Measurements from ENCODE around the gene MGAT4B.

Gene MGAT4B

DNA sequence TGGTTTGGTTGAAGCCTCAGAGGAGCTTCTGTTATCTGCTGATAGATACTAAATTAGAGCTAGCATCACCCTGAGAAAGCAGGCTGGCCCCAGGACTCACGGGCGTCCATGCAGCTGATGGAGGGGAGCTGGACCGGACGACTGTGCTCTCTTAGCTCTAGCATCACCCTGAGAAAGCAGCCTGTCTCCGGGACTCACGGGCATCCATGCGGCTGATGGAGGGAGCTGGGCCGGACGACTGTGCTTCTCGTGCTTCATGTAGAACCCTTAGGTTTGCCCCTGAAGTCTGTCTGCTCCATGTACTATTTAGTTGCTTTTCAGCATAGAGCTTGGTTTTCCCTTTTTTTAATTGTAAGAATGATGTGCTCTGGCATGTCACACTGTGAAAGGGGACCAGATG is 29.2 kb downstream of the MGAT4B start:
- Histone ChIP-seq H3K9me2 (replicated peaks; ENCODE audit: insufficient read depth, low read length) (no peaks in the 10 kb centered on the region), H2AFZ (ENCODE audit: low read depth, low read length, severe bottlenecking) (no peak overlapping the region), H3K9me3 (ENCODE audit: insufficient read depth, low read length) (no peaks in the 10 kb centered on the region), H3K36me3 (ENCODE audit: low read length) (no peaks in the 10 kb centered on the region; the same call in 1 of the 2 replicates), H3K79me2 (ENCODE audit: insufficient read depth, low read length) (no peaks in the 10 kb centered on the region), H3K27me3 (ENCODE audit: low read length) (no peaks in the 10 kb centered on the region), H4K20me1 (ENCODE audit: low read depth, low read length) (no peaks in the 10 kb centered on the region), H3F3A (ENCODE audit: insufficient read depth) (no peaks in the 10 kb centered on the region), H3K4me3 (ENCODE audit: insufficient read depth, low read length, poor library complexity, severe bottlenecking) (no peak overlapping the region), H3K9ac (ENCODE audit: low read length) (no peak overlapping the region), H3K27ac (ENCODE audit: low read depth, low read length) (no peak overlapping the region), H3K4me2 (ENCODE audit: low read depth, low read length, poor library complexity, severe bottlenecking) (no peak overlapping the region)
- no peak for TF ChIP-seq EZH2phosphoT487 (conservative IDR thresholded peaks at IDR 0.05; ENCODE audit: low read length)
- TF ChIP-seq, protein P1, sequence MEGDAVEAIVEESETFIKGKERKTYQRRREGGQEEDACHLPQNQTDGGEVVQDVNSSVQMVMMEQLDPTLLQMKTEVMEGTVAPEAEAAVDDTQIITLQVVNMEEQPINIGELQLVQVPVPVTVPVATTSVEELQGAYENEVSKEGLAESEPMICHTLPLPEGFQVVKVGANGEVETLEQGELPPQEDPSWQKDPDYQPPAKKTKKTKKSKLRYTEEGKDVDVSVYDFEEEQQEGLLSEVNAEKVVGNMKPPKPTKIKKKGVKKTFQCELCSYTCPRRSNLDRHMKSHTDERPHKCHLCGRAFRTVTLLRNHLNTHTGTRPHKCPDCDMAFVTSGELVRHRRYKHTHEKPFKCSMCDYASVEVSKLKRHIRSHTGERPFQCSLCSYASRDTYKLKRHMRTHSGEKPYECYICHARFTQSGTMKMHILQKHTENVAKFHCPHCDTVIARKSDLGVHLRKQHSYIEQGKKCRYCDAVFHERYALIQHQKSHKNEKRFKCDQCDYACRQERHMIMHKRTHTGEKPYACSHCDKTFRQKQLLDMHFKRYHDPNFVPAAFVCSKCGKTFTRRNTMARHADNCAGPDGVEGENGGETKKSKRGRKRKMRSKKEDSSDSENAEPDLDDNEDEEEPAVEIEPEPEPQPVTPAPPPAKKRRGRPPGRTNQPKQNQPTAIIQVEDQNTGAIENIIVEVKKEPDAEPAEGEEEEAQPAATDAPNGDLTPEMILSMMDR (IDR thresholded peaks at IDR 0.05; ENCODE audit: insufficient read depth, low read length, poor library complexity, severe bottlenecking): no peak

DNA sequence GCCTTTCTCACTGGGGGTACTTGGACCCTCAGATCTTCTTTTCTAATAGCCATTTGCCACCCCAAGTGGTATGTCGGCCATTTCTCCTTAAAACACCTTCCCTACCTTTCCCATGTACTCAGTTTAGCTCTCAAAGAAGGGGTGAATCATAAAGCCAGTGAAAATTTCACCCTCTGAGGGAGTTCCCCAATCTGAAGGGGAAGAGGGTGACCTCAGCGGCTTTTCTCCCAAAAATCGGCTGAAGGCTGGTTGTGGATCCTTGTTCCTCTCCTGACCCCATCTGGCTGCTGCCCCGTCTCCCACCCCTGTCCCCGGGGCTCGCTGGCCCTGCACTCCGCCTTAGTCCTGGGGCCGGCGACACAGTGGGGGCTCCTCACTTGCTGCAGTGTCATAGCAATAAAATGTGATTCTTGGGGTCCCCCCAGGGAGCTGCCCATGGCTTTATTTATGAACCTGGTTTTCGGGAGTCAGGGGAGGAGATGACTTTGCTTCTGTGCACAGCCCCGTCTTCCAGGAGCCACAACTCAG is 30.2 kb downstream of the MGAT4B start:
- Histone ChIP-seq H4K20me1 (ENCODE audit: low read depth, low read length) (no peaks in the 10 kb centered on the region), H3K4me3 (ENCODE audit: insufficient read depth, low read length, poor library complexity, severe bottlenecking) (no peak overlapping the region), H3F3A (ENCODE audit: insufficient read depth) (no peaks in the 10 kb centered on the region), H3K4me2 (ENCODE audit: low read depth, low read length, poor library complexity, severe bottlenecking) (no peak overlapping the region), H3K79me2 (ENCODE audit: insufficient read depth, low read length) (no peaks in the 10 kb centered on the region), H3K27ac (ENCODE audit: low read depth, low read length) (no peak overlapping the region), H3K27me3 (ENCODE audit: low read length) (no peaks in the 10 kb centered on the region), H3K9ac (ENCODE audit: low read length) (no peak overlapping the region), H2AFZ (ENCODE audit: low read depth, low read length, severe bottlenecking) (no peak overlapping the region), H3K9me2 (replicated peaks; ENCODE audit: insufficient read depth, low read length) (no peaks in the 10 kb centered on the region), H3K9me3 (ENCODE audit: insufficient read depth, low read length) (no peaks in the 10 kb centered on the region), H3K36me3 (ENCODE audit: low read length) (no peaks in the 10 kb centered on the region; the same call in 1 of the 2 replicates)
- TF ChIP-seq EZH2phosphoT487 (conservative IDR thresholded peaks at IDR 0.05; ENCODE audit: low read length): no peak
- TF ChIP-seq, protein P1 (IDR thresholded peaks at IDR 0.05; ENCODE audit: insufficient read depth, low read length, poor library complexity, severe bottlenecking): no peak

DNA sequence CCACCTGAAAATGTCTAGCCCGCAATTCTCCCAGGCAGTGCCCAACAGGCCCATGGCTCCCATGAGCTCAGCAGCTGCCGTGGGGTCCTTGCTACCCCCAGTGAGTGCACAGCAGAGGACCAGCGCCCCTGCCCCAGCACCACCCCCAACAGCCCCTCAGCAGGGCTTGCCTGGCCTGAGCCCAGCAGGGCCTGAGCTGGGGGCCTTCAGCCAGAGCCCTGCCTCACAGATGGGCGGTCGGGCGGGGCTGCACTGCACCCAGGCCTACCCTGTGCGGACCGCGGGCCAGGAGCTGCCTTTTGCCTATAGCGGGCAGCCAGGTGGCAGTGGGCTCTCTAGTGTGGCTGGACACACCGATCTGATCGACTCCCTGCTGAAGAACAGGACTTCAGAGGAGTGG is 32.2 kb downstream of the MGAT4B start:
- Histone ChIP-seq H3K27ac (ENCODE audit: low read depth, low read length) (no peak overlapping the region), H3K4me2 (ENCODE audit: low read depth, low read length, poor library complexity, severe bottlenecking) (no peak overlapping the region), H3K4me3 (ENCODE audit: insufficient read depth, low read length, poor library complexity, severe bottlenecking) (no peak overlapping the region), H3K9me2 (replicated peaks; ENCODE audit: insufficient read depth, low read length) (no peaks in the 10 kb centered on the region), H3K79me2 (ENCODE audit: insufficient read depth, low read length) (no peaks in the 10 kb centered on the region), H3K9me3 (ENCODE audit: insufficient read depth, low read length) (no peaks in the 10 kb centered on the region), H3K9ac (ENCODE audit: low read length) (no peak overlapping the region), H2AFZ (ENCODE audit: low read depth, low read length, severe bottlenecking) (no peak overlapping the region), H4K20me1 (ENCODE audit: low read depth, low read length) (no peaks in the 10 kb centered on the region), H3K36me3 (ENCODE audit: low read length) (peaks cover 3% of the 10 kb centered on the region; the same call in 1 of the 2 replicates), H3K27me3 (ENCODE audit: low read length) (no peaks in the 10 kb centered on the region), H3F3A (ENCODE audit: insufficient read depth) (no peaks in the 10 kb centered on the region)
- no peak for TF ChIP-seq EZH2phosphoT487 (conservative IDR thresholded peaks at IDR 0.05; ENCODE audit: low read length)
- TF ChIP-seq, protein P1 (IDR thresholded peaks at IDR 0.05; ENCODE audit: insufficient read depth, low read length, poor library complexity, severe bottlenecking): no peak
